ENCODE results near the gene PRSS22.

PRSS22 gene

DNA sequence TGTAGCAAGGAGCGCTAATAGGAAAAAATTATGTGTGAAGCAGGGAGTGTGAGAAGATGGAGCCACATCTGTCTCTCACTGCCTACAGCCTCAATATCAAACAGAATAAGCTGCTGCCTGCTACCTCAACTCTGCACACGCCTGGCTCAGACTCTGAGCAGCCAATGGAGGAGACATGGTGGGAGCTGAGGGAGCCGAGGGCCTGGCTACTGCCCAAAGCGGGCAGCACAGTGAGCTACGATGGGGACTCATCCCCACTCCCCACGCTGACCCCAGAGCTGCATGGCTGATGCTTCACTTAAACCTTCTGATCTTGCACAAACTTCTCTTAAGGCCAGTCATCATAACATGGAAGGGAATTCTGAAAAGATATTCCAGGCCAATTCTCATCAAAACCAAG, 14.0 kb upstream of the PRSS22 start:
- no peak overlapping the region for H3K27ac ChIP-seq (ENCODE audit: low read length)
- DNase-seq = no peak
- H3K27me3 ChIP-seq (ENCODE audit: insufficient read depth, low read length, poor library complexity) = no peaks in the 10 kb centered on the region
- ATAC-seq (ENCODE audit: insufficient read depth, low read depth) = no peak
- no peaks in the 10 kb centered on the region for H3K9me3 ChIP-seq (ENCODE audit: insufficient read depth, low read length, severe bottlenecking)
- H3K4me1 ChIP-seq (ENCODE audit: insufficient read depth, low read length) = peaks cover 27% of the 10 kb centered on the region
- H3K9ac ChIP-seq (ENCODE audit: low read depth, low read length) = no peak overlapping the region
- TF ChIP-seq CTCF (IDR thresholded peaks at IDR 0.05; ENCODE audit: borderline replicate concordance, extremely low read depth, low read length, poor library complexity, severe bottlenecking) = no peak
- no peak for TF ChIP-seq EZH2 (IDR thresholded peaks at IDR 0.05; ENCODE audit: borderline replicate concordance, low read depth, low read length, severe bottlenecking)
- no peak overlapping the region for H2AFZ ChIP-seq (ENCODE audit: low read depth, low read length)
- H3K4me2 ChIP-seq (ENCODE audit: insufficient read depth, low read length) = no peak overlapping the region
- no peaks in the 10 kb centered on the region for H3K79me2 ChIP-seq (ENCODE audit: insufficient read depth, low read length)
- H4K20me1 ChIP-seq (ENCODE audit: insufficient read depth, low read length) = no peaks in the 10 kb centered on the region
- H3K36me3 ChIP-seq (ENCODE audit: insufficient read depth, low read length) = no peaks in the 10 kb centered on the region
- H3K4me3 ChIP-seq (ENCODE audit: low read depth in 1 of 2, low read length in 2 of 2) = no peak overlapping the region

- Histone ChIP-seq H3K4me2 (ENCODE audit: insufficient read depth, low read length) (peak overlapping the region; percentile 68), H3K27ac (ENCODE audit: low read length) (peak overlapping the region; percentile 73), H3K4me1 (ENCODE audit: insufficient read depth, low read length) (peaks cover 16% of the 10 kb centered on the region), H3K79me2 (ENCODE audit: insufficient read depth, low read length) (no peaks in the 10 kb centered on the region), H3K4me3 (ENCODE audit: low read depth in 1 of 2, low read length in 2 of 2) (peak overlapping the region; percentile 31 to 64; a peak in 3 of 4 replicates), H4K20me1 (ENCODE audit: insufficient read depth, low read length) (no peaks in the 10 kb centered on the region), H3K27me3 (ENCODE audit: insufficient read depth, low read length, poor library complexity) (peaks cover 14% of the 10 kb centered on the region), H3K36me3 (ENCODE audit: insufficient read depth, low read length) (no peaks in the 10 kb centered on the region), H3K9me3 (ENCODE audit: insufficient read depth, low read length, severe bottlenecking) (no peaks in the 10 kb centered on the region), H2AFZ (ENCODE audit: low read depth, low read length) (peak overlapping the region; percentile 85), H3K9ac (ENCODE audit: low read depth, low read length) (peak overlapping the region; percentile 66)
- DNase-seq (peak; percentile 97), ATAC-seq (ENCODE audit: insufficient read depth, low read depth) (peak; percentile 95)
- peak; percentile 97 for TF ChIP-seq CTCF (IDR thresholded peaks at IDR 0.05; ENCODE audit: borderline replicate concordance, extremely low read depth, low read length, poor library complexity, severe bottlenecking)
- TF ChIP-seq EZH2 (IDR thresholded peaks at IDR 0.05; ENCODE audit: borderline replicate concordance, low read depth, low read length, severe bottlenecking) = no peak
These were observed 10.2 kb upstream of the PRSS22 start for GRCh38 chr16:2867987-2868789.

DNA sequence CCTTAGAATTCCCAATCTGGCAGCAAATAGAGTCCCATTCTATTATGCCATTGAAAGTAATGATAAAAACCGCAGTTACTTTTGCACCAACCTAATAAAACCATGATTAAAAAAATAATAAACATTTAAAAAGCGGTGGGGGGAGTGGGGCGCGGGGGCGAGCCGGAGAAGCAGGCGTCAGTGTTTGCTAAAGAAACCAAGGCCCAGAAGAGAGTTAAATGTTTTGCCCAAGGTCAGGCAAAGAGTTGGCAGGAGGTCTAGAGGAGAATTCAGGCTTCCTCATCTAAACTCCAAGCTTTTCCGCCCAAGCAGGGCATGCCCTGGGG, 9.7 kb upstream of the PRSS22 start:
- H2AFZ ChIP-seq (ENCODE audit: low read depth, low read length) = peak overlapping the region; percentile 85
- H3K27ac ChIP-seq (ENCODE audit: low read length) = peak overlapping the region; percentile 73

More for the DNA sequence above, 9.7 kb upstream of the PRSS22 start:
- Histone ChIP-seq H3K36me3 (ENCODE audit: insufficient read depth, low read length) (no peaks in the 10 kb centered on the region), H3K79me2 (ENCODE audit: insufficient read depth, low read length) (no peaks in the 10 kb centered on the region), H3K4me2 (ENCODE audit: insufficient read depth, low read length) (peak overlapping the region; percentile 68), H4K20me1 (ENCODE audit: insufficient read depth, low read length) (no peaks in the 10 kb centered on the region), H3K9me3 (ENCODE audit: insufficient read depth, low read length, severe bottlenecking) (no peaks in the 10 kb centered on the region), H3K4me3 (ENCODE audit: low read depth in 1 of 2, low read length in 2 of 2) (peak overlapping the region; percentile 31 to 64; a peak in 3 of 4 replicates), H3K4me1 (ENCODE audit: insufficient read depth, low read length) (peaks cover 16% of the 10 kb centered on the region), H3K27me3 (ENCODE audit: insufficient read depth, low read length, poor library complexity) (peaks cover 14% of the 10 kb centered on the region), H3K9ac (ENCODE audit: low read depth, low read length) (peak overlapping the region; percentile 66)
- TF ChIP-seq EZH2 (IDR thresholded peaks at IDR 0.05; ENCODE audit: borderline replicate concordance, low read depth, low read length, severe bottlenecking) (no peak), CTCF (IDR thresholded peaks at IDR 0.05; ENCODE audit: borderline replicate concordance, extremely low read depth, low read length, poor library complexity, severe bottlenecking) (no peak)
- ATAC-seq (ENCODE audit: insufficient read depth, low read depth) (no peak), DNase-seq (no peak)

Measured in DND-41 (cell line).